Measurements from ENCODE around the gene NR2C2AP.

DNA sequence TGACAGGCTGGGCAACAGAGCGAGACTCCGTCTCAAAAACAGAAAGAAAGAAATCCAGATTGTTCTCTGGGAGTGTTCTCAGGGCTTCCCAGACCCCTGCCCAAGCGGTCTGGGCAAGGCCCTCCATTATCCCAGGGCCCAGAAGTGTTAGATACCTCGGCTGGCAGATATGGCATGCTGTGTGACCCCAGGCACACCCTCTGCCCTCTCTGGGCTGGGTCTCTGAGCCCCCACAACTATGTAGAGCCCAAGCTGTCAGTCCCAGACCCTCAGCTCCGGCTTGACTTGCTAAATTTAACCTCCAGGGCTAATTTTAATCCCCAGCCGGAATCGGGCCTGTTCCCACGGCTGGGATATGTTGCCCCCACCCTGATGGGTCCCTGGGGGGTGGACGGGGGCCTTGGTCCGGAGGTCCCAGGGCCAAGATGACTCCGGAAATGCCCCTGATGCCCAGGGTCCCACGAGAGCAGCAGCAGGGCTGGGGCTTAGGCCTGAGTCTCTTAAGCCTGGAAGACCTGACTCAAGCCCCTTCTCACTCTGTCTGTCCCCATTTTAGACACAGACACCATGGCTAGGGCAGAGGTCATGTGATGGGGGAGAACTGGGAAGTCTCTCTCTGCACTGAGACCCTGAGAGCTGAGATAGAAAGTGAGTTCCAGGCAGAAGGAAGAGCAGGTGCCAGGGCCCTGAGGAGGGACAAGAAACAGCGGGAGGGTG is 50.4 kb downstream of the NR2C2AP start:
- TF ChIP-seq EZH2 (IDR thresholded peaks at IDR 0.05): no peak
- no peak for TF ChIP-seq POLR2AphosphoS5 (IDR thresholded peaks at IDR 0.05; ENCODE audit: borderline replicate concordance, low read depth, low read length)

Measured in SK-N-MC (cell line).